Esophagus squamous epithelium (tissue), 5 donors: Measurements from ENCODE around the gene TAF11L10. TPM values are rescaled to one million over a fixed set of nuclear protein-coding genes. Genes with fewer than 3 reads are reported as not detected.
"Not testable (repeated sequence)": the region's sequence is repeated elsewhere in the genome, so short reads cannot be mapped to it uniquely, and the experiment has no call there.

ENCODE experiments used
- DNase-seq: peaks from one replicate; lab custom pipeline; 2025; lab: John Stamatoyannopoulos, UW
- H3K27ac ChIP-seq, 4 donors: fragments of 200-600 bp; sonication (generic); one replicate each; pipeline ENCODE4 v1.5.1; 2016 to 2019; ENCODE audit warnings: mild to moderate bottlenecking in 1 of 4
- H3K27me3 ChIP-seq, 4 donors: fragments of 200-600 bp; sonication (generic); 1 replicate in 3 of 4; 2 replicates in 1 of 4; pipeline versions ENCODE4 v1.5.1 to v1.6.0; 2017 to 2021; ENCODE audit warnings: antibody characterized with exemption in 1 of 4
- H3K36me3 ChIP-seq, 3 donors: fragments of 200-600 bp; sonication (generic); one replicate each; pipeline ENCODE4 v1.5.1; 2016 to 2019
- H3K4me1 ChIP-seq, 3 donors: fragments of 200-600 bp; sonication (generic); one replicate each; pipeline ENCODE4 v1.5.1; 2017 to 2019
- H3K4me3 ChIP-seq, 4 donors: fragments of 200-600 bp; sonication (generic); 1 replicate in 3 of 4; 2 replicates in 1 of 4; pipeline ENCODE4 v1.5.1; 2016 to 2019; ENCODE audit warnings: mild to moderate bottlenecking in 2 of 4, moderate library complexity in 1 of 4
- H3K9me3 ChIP-seq, 3 donors: fragments of 200-600 bp; sonication (generic); one replicate each; pipeline ENCODE4 v1.5.1; 2016 to 2019
- POLR2A ChIP-seq, 4 donors: fragments of 450-650 bp; IDR thresholded peaks; one replicate each; pipeline ENCODE4 v1.6.1; 2017; ENCODE audit warnings: antibody characterized with exemption in 4 of 4, mild to moderate bottlenecking in 4 of 4, moderate library complexity in 3 of 4
- WGBS, 2 donors: methylation state at CpG; one replicate each; pipeline ENCODE4 v1.1.5; 2018; 5-methylcytosine and 5-hydroxymethylcytosine counted together
- intact Hi-C: fragments of 100-400 bp; cut with DNase I; formaldehyde crosslinking; loops from one replicate; pipeline ENCODE4 v1.15.0; 2022
- total RNA-seq, 4 donors: library from RNA; depleted of rRNA; stranded (reverse); fragments of >200 nt; gene quantifications; one replicate each; pipeline ENCODE4 v1.1.0, GENCODE V29; 2016
- TF ChIP-seq, protein P1 (sequence below), 6 experiments: fragments of 450-650 bp in 4 of 6; fragments of 200-600 bp in 2 of 6; sonication (generic) in 2 of 6; IDR thresholded peaks; one replicate each; pipeline ENCODE4 v1.5.1; 2016 to 2019; ENCODE audit warnings: antibody characterized with exemption in 6 of 6, mild to moderate bottlenecking in 4 of 6, moderate library complexity in 4 of 6
- donor health status: DM: yes; HTN: yes; CAD: no.

TAF11L10 gene
- total RNA-seq, 4 donors from 2014 or later: not detected

DNA sequence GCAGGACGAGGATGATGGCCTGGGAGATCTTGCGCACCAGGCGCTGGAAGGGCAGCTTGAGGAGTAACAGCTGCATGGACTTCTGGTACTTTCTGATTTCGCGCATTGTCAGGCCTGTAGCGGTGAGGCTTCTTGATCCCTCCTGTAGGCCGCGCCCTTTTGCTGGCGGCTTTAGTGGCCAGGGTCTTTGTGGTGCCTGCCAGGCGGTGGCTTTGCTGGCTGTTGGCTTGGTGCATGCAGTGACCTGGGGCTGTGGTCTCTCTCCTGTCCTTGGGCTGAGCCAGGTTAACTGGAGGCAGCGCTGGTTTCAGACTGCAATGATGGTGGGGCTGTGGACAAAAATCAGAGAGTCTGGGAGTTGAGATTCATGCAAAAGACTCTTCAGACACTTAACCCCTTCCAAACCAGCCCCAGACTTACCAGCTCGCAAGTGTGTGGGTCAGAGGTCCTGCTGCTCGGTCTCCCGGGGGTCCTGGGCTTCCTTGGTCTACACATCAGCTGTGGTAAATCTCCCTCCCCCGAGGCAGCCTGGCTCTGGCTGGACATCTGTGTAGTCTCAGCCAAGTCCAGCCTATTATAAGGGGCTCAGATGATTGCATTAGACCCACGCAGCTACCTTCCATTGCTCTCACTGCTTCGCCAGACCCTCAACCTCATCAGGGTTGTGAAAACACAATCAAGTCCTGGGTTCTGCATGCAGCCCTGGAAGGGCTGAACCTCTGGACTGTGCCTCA is 17.4 kb upstream of the TAF11L10 start:
- Histone ChIP-seq H3K27me3 (no peaks in the 10 kb centered on the region), H3K36me3 (no peaks in the 10 kb centered on the region), H3K9me3 (no peaks in the 10 kb centered on the region), H3K4me1 (no peaks in the 10 kb centered on the region), H3K4me3 (no peak overlapping the region), H3K27ac (no peak overlapping the region)
- no peak for DNase-seq
- 90 to 91% methylated on average over 9 to 15 of the region's 17 CpGs for WGBS, 2 donors
- intact Hi-C loops: no loop called here
- TF ChIP-seq, protein P1, sequence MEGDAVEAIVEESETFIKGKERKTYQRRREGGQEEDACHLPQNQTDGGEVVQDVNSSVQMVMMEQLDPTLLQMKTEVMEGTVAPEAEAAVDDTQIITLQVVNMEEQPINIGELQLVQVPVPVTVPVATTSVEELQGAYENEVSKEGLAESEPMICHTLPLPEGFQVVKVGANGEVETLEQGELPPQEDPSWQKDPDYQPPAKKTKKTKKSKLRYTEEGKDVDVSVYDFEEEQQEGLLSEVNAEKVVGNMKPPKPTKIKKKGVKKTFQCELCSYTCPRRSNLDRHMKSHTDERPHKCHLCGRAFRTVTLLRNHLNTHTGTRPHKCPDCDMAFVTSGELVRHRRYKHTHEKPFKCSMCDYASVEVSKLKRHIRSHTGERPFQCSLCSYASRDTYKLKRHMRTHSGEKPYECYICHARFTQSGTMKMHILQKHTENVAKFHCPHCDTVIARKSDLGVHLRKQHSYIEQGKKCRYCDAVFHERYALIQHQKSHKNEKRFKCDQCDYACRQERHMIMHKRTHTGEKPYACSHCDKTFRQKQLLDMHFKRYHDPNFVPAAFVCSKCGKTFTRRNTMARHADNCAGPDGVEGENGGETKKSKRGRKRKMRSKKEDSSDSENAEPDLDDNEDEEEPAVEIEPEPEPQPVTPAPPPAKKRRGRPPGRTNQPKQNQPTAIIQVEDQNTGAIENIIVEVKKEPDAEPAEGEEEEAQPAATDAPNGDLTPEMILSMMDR (IDR thresholded peaks at IDR 0.05): no peak
- no peak for TF ChIP-seq POLR2A (IDR thresholded peaks at IDR 0.05)

DNA sequence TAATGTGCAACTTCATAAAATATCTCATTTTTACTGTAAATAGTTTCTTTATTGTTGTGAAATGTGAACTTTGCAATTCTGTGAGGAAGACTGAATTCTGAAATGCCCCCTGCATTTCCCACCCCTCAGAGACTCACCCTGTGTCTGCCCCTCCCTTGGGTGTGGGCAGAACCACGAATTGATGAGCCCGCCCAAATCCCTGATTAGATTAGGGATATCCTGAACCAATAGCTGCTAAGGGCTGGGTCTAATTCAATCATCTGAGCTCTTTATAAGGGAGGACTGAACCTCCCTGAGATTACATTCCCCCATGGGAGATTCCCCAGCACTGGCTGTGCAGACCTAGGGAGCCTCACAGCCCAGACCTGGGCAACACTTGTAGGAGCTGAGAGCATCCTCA is 12.5 kb upstream of the TAF11L10 start, which contains the start of gene TAF11L12:
TSS of gene TAF11L12 (plus strand) at position 301 of the 400 bp plus-strand sequence.
- DNase-seq, H3K36me3 ChIP-seq, H3K27ac ChIP-seq, H3K9me3 ChIP-seq, intact Hi-C loops, H3K4me3 ChIP-seq, H3K27me3 ChIP-seq, H3K4me1 ChIP-seq: not testable (repeated sequence)
- 54% methylated on average over 2 of the region's 2 CpGs; no CpG with 5 or more reads in 1 of the 2 donors for WGBS, 2 donors

DNA sequence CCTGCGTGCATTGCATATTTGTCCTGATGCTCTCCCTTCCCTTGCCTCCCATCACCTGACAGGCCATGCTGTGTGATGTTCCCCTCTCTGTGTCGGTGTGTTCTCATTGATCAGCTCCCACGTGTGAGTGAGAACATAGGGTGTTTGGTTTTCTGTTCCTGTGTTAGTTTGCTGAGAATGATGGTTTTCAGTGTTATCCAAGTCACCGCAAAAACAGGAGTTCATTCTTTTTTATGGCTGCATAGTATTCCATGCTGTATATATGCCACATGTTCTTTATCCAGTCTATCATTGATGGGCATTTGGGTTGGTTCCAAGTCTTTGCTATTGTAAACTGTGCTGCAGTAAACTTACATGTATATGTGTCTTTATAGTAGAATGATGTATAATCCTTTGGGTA is 9.8 kb upstream of the TAF11L10 start:
- intact Hi-C loops, H3K36me3 ChIP-seq, H3K27ac ChIP-seq, H3K4me3 ChIP-seq, H3K9me3 ChIP-seq, H3K27me3 ChIP-seq, H3K4me1 ChIP-seq, DNase-seq: not testable (repeated sequence)
- WGBS, 2 donors: 89 to 93% methylated on average over 4 of the region's 4 CpGs

DNA sequence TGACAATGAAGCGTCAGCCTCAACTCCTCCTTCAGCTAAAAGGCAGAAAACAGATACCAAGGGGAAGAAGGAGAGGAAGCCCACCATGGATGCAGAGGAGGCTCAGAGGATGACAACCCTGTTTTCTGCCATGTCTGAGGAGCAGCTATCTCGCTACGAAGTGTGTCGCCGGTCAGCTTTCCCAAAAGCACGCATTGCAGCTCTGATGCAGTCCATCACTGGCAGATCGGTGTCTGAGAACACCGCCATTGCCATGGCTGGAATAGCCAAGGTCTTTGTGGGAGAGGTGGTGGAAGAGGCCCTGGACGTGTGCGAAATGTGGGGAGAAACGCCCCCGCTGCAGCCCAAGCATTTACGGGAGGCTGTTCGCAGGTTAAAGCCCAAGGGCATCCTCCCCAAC is 7.3 kb upstream of the TAF11L10 start:
- 88 to 98% methylated on average over 6 to 13 of the region's 14 CpGs for WGBS, 2 donors
- no peaks in the 10 kb centered on the region for H3K36me3 ChIP-seq
- intact Hi-C loops: no loop called here
- H3K27ac ChIP-seq: no peak overlapping the region
- no peak overlapping the region for H3K4me3 ChIP-seq
- H3K4me1 ChIP-seq: no peaks in the 10 kb centered on the region
- no peak for DNase-seq
- TF ChIP-seq POLR2A (IDR thresholded peaks at IDR 0.05): no peak
- TF ChIP-seq, protein P1 (IDR thresholded peaks at IDR 0.05): no peak
- H3K27me3 ChIP-seq: no peaks in the 10 kb centered on the region
- H3K9me3 ChIP-seq: no peaks in the 10 kb centered on the region

DNA sequence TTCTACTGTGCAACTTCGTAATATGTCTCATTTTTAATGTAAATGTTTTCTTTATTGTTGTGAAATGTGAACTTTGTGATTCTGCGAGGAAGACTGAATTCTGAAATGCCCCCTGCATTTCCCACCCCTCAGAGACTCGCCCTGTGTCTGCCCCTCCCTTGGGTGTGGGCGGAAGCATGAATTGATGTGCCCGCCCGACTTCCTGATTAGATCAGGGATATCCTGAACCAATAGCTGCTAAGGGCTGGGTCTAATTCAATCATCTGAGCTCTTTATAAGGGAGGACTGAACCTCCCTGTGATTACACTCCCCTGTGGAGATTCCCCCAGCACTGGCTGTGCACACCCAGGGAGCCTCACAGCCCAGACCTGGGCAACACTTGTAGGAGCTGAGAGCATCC is 6.3 kb upstream of the TAF11L10 start, which contains the start of gene TAF11L11:
TSS of gene TAF11L11 (plus strand) at position 304 of the 400 bp plus-strand sequence.
- intact Hi-C loops, H3K27me3 ChIP-seq, H3K36me3 ChIP-seq, H3K27ac ChIP-seq, H3K4me1 ChIP-seq, H3K4me3 ChIP-seq, H3K9me3 ChIP-seq, DNase-seq: not testable (repeated sequence)
- WGBS, 2 donors: 66 to 84% methylated on average over 4 to 5 of the region's 6 CpGs

DNA sequence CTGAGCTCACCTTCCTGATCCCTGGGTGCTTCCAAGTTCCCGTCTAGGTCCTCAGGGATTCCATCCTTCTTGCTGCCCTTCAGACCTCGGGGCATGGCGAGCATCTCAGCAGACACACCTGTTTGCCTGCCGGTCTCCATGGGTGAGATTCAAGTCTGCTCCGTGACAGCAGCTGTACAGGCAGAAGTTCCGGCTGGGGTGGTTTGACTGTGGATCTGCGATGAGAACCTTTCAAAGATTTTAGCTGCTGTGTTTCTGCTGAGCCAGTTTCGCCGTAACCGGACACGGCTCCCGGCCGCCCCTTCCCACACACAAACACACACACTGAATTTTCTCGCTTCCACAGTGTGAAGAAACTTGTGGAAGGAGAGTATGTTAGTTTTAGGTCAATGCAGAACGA is 3.4 kb downstream of the TAF11L10 start, which contains the start of gene TAF11L9:
TSS of gene TAF11L9 (minus strand) at position 140 of the 400 bp plus-strand sequence.
- H3K27me3 ChIP-seq, intact Hi-C loops, H3K4me3 ChIP-seq, H3K36me3 ChIP-seq, H3K9me3 ChIP-seq, H3K27ac ChIP-seq, H3K4me1 ChIP-seq, DNase-seq: not testable (repeated sequence)
- WGBS, 2 donors: 84 to 94% methylated on average over 12 of the region's 15 CpGs

DNA sequence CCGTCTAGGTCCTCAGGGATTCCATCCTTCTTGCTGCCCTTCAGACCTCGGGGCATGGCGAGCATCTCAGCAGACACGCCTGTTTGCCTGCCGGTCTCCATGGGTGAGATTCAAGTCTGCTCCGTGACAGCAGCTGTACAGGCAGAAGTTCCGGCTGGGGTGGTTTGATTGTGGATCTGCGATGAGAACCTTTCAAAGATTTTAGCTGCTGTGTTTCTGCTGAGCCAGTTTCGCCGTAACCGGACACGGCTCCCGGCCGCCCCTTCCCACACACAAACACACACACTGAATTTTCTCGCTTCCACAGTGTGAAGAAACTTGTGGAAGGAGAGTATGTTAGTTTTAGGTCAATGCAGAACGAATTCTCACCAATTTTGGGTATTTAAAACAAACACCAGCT is 6.8 kb downstream of the TAF11L10 start, which contains the start of gene TAF11L8:
TSS of gene TAF11L8 (minus strand) at position 101 of the 400 bp plus-strand sequence.
- intact Hi-C loops, DNase-seq: not testable (repeated sequence)
- WGBS, 2 donors: no CpG with 5 or more reads among the region's 16 CpGs

DNA sequence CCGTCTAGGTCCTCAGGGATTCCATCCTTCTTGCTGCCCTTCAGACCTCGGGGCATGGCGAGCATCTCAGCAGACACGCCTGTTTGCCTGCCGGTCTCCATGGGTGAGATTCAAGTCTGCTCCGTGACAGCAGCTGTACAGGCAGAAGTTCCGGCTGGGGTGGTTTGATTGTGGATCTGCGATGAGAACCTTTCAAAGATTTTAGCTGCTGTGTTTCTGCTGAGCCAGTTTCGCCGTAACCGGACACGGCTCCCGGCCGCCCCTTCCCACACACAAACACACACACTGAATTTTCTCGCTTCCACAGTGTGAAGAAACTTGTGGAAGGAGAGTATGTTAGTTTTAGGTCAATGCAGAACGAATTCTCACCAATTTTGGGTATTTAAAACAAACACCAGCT is 12.0 kb downstream of the TAF11L10 start, which contains the start of gene TAF11L7:
TSS of gene TAF11L7 (minus strand) at position 101 of the 400 bp plus-strand sequence.
- no CpG with 5 or more reads among the region's 16 CpGs for WGBS, 2 donors
- H3K4me3 ChIP-seq, H3K4me1 ChIP-seq, H3K36me3 ChIP-seq, H3K9me3 ChIP-seq, H3K27ac ChIP-seq, DNase-seq, intact Hi-C loops, H3K27me3 ChIP-seq: not testable (repeated sequence)

More for the DNA sequence above, 6.8 kb downstream of the TAF11L10 start, which contains the start of gene TAF11L8:
- not testable (repeated sequence) for H3K27ac ChIP-seq, H3K4me3 ChIP-seq, H3K36me3 ChIP-seq, H3K9me3 ChIP-seq, H3K27me3 ChIP-seq, H3K4me1 ChIP-seq
